Kidney (tissue), 14 donors: ENCODE data around the gene NDUFA12. TPM values are rescaled to one million over a fixed set of nuclear protein-coding genes. Genes with fewer than 3 reads are reported as not detected.
A peak's percentile ranks its signal among the peaks of the same experiment; 100 is the strongest.

ENCODE experiments used
- DNase-seq, 5 donors: peaks; one replicate each; pipeline ENCODE4 v3.0.0-alpha.2; 2013 to 2020
- FAIRE-seq: peaks from 2 replicates; lab custom pipeline; 2012; peaks lifted over from hg19 to GRCh38; lab: Jason Lieb, UNC
- H3K27ac ChIP-seq, 2 donors: one replicate each; pipeline ENCODE4 v1.7.0; 2013; ENCODE audit warnings: low read depth in 2 of 2, low read length in 2 of 2, inconsistent platforms in 1 of 2
- H3K27me3 ChIP-seq: one replicate; pipeline ENCODE4 v1.7.1; 2013; ENCODE audit warnings: low read length, inconsistent platforms; ENCODE audit not compliant: control insufficient read depth, insufficient read depth
- H3K36me3 ChIP-seq, 3 donors: one replicate each; pipeline versions ENCODE4 v1.7.0 to v1.7.1; 2013; ENCODE audit warnings: low read length in 3 of 3, control low read depth in 1 of 3, inconsistent platforms in 1 of 3; ENCODE audit not compliant: insufficient read depth in 3 of 3, control insufficient read depth in 2 of 3
- H3K4me1 ChIP-seq, 3 donors: one replicate each; pipeline versions ENCODE4 v1.7.0 to v1.7.1; 2013; ENCODE audit warnings: low read length in 3 of 3, inconsistent platforms in 1 of 3, low read depth in 1 of 3; ENCODE audit not compliant: control insufficient read depth in 2 of 3, insufficient read depth in 2 of 3
- H3K4me3 ChIP-seq, 3 donors: one replicate each; pipeline versions ENCODE4 v1.7.0 to v1.8.1; 2013; ENCODE audit warnings: low read length in 3 of 3, control low read depth in 1 of 3, inconsistent platforms in 1 of 3
- H3K9ac ChIP-seq, 3 donors: one replicate each; pipeline versions ENCODE4 v1.7.0 to v1.7.1; 2013; ENCODE audit warnings: low read length in 3 of 3, control low read depth in 1 of 3, inconsistent platforms in 1 of 3
- H3K9me3 ChIP-seq, 3 donors: one replicate each; pipeline versions ENCODE4 v1.7.0 to v1.7.1; 2013; ENCODE audit warnings: low read length in 3 of 3, control low read depth in 1 of 3, inconsistent platforms in 1 of 3; ENCODE audit not compliant: control insufficient read depth in 2 of 3, insufficient read depth in 1 of 3
- CTCF ChIP-seq: IDR thresholded peaks from 3 replicates; pipeline ENCODE4 v1.5.1; 2012; ENCODE audit warnings: mild to moderate bottlenecking, moderate library complexity, borderline replicate concordance; ENCODE audit not compliant: insufficient read depth; ENCODE audit errors: extremely low read depth
- intact Hi-C: fragments of 100-400 bp; cut with DNase I; formaldehyde crosslinking; loops from one replicate; pipeline ENCODE4 v1.11.1; 2022
- polyA plus RNA-seq: library from polyadenylated mRNA; stranded (reverse); fragments of 350-450 nt; fragmentation: Illumina TruSeq; extraction: RNeasy Lipid Tissue Mini Kit (QIAGEN cat#74804); gene quantifications from one replicate; pipeline ENCODE4 v1.2.3, GENCODE V29; 2014; ENCODE audit warnings: low read depth, low replicate concordance; ENCODE audit not compliant: insufficient read depth
- total RNA-seq: library from RNA; stranded (reverse); fragmentation: NEBNext Ultra II Directional; extraction: Animal tissue kit (Norgen Biotek cat#: 25700); gene quantifications from one replicate; pipeline ENCODE4 v1.2.1, GENCODE V29; 2021
- donor health status: control.
- donor health status: control.
- donor health status: control.
- donor health status: control.
- donor health status: control.
- donor health status: DM: yes; HTN: yes; CAD: no.
- donor health status: Normal renal cell carcinoma (clear cell type).

Gene NDUFA12
- total and polyA plus RNA-seq, 2 donors from 2014 or later: 79.0 to 246 TPM

GRCh38 chr12:94983321-94983720 lies 20.2 kb downstream of the NDUFA12 start:
- DNase-seq: no peak
- H3K9me3 ChIP-seq: no peaks in the 10 kb centered on the region
- H3K27ac ChIP-seq: no peak overlapping the region
- no peak for TF ChIP-seq CTCF
- no peak overlapping the region for H3K4me3 ChIP-seq
- intact Hi-C loops: no loop called here
- no peak overlapping the region for H3K9ac ChIP-seq
- FAIRE-seq: no peak
- peaks cover 0 to 4% (median 2%) of the 10 kb centered on the region in 3 donors for H3K36me3 ChIP-seq
- H3K4me1 ChIP-seq: no peaks in the 10 kb centered on the region
- no peaks in the 10 kb centered on the region for H3K27me3 ChIP-seq

GRCh38 chr12:94982456-94982855 lies 21.0 kb downstream of the NDUFA12 start:
- no peak overlapping the region for H3K4me3 ChIP-seq
- DNase-seq (peak in 3 of 5 donors; percentile 17 to 56 (median 49)), FAIRE-seq (no peak)
- TF ChIP-seq CTCF: no peak
- H3K4me1 ChIP-seq: no peaks in the 10 kb centered on the region
- no peaks in the 10 kb centered on the region for H3K27me3 ChIP-seq
- H3K27ac ChIP-seq: no peak overlapping the region
- intact Hi-C loops: no loop called here
- no peak overlapping the region for H3K9ac ChIP-seq
- H3K9me3 ChIP-seq: no peaks in the 10 kb centered on the region
- peaks cover 0 to 4% (median 2%) of the 10 kb centered on the region in 3 donors for H3K36me3 ChIP-seq

- FAIRE-seq (no peak), DNase-seq (peak in 1 of 5 donors; percentile 51)
- Histone ChIP-seq H3K27ac (no peak overlapping the region), H3K4me1 (no peaks in the 10 kb centered on the region), H3K27me3 (no peaks in the 10 kb centered on the region), H3K9ac (no peak overlapping the region), H3K4me3 (no peak overlapping the region), H3K9me3 (no peaks in the 10 kb centered on the region), H3K36me3 (peaks cover 0 to 4% (median 2%) of the 10 kb centered on the region in 3 donors)
- no peak for TF ChIP-seq CTCF
- intact Hi-C loops: no loop called here
These were observed 22.9 kb downstream of the NDUFA12 start for GRCh38 chr12:94980577-94980976.

GRCh38 chr12:94979941-94980340 lies 23.6 kb downstream of the NDUFA12 start:
- TF ChIP-seq CTCF: no peak
- Histone ChIP-seq H3K4me3 (no peak overlapping the region), H3K4me1 (no peaks in the 10 kb centered on the region), H3K27ac (no peak overlapping the region), H3K9me3 (no peaks in the 10 kb centered on the region), H3K9ac (no peak overlapping the region), H3K27me3 (no peaks in the 10 kb centered on the region), H3K36me3 (peaks cover 0 to 4% (median 2%) of the 10 kb centered on the region in 3 donors)
- FAIRE-seq: no peak
- intact Hi-C loops: no loop called here
- DNase-seq: no peak
